Spleen (tissue), 7 donors: ENCODE data around the gene CRELD2.

Source experiments
- CTCF ChIP-seq, 11 experiments: fragments of 200-600 bp in 7 of 11; fragments of 450-650 bp in 4 of 11; sonication (generic) in 4 of 11; IDR thresholded peaks in 8 of 11; conservative IDR thresholded peaks in 3 of 11; 1 replicate in 7 of 11; 2 replicates in 4 of 11; pipeline versions ENCODE4 v1.4.0 to v1.8.0; 2016 to 2021; ENCODE audit warnings: antibody characterized with exemption in 11 of 11, inconsistent platforms in 4 of 11, mild to moderate bottlenecking in 1 of 11
- POLR2A ChIP-seq, 3 donors: fragments of 450-650 bp; IDR thresholded peaks; one replicate each; pipeline ENCODE4 v1.5.1; 2017; ENCODE audit warnings: antibody characterized with exemption in 3 of 3, mild to moderate bottlenecking in 1 of 3
- POLR2AphosphoS5 ChIP-seq, 3 donors: sonication (generic); formaldehyde crosslinking; IDR thresholded peaks; one replicate each; pipeline ENCODE4 v1.5.1; 2017; ENCODE audit warnings: antibody characterized with exemption in 3 of 3
- donor health status: DM: no; HTN: no; CAD: no; lungs with moderate emphysema.
- donor health status: DM: no; HTN: no; CAD: no.
- donor health status: DM: no; HTN: no; CAD: no.

GRCh38 chr22:49897015-49897684, 21.3 kb upstream of the CRELD2 start:
- peak in 1 of 3 donors; percentile 14 for TF ChIP-seq POLR2AphosphoS5 (IDR thresholded peaks at IDR 0.05)
- TF ChIP-seq CTCF (IDR thresholded peaks at IDR 0.05 in 8 of 11, conservative IDR thresholded peaks at IDR 0.05 in 3 of 11), result no peak
- no peak for TF ChIP-seq POLR2A (IDR thresholded peaks at IDR 0.05)
